Uterus (tissue), 2 donors: ENCODE data around the gene THSD1.

Experiments
- POLR2A ChIP-seq, 2 donors: fragments of 450-650 bp; IDR thresholded peaks; one replicate each; pipeline ENCODE4 v1.6.1; 2016; ENCODE audit warnings: antibody characterized with exemption in 2 of 2, mild to moderate bottlenecking in 1 of 2, moderate library complexity in 1 of 2
- TF ChIP-seq, protein P1 (sequence below), 4 experiments: fragments of 200-600 bp in 2 of 4; fragments of 450-650 bp in 2 of 4; sonication (generic) in 2 of 4; IDR thresholded peaks; one replicate each; pipeline ENCODE4 v1.5.1; 2016 to 2019; ENCODE audit warnings: antibody characterized with exemption in 4 of 4, mild to moderate bottlenecking in 2 of 4, moderate library complexity in 1 of 4

DNA sequence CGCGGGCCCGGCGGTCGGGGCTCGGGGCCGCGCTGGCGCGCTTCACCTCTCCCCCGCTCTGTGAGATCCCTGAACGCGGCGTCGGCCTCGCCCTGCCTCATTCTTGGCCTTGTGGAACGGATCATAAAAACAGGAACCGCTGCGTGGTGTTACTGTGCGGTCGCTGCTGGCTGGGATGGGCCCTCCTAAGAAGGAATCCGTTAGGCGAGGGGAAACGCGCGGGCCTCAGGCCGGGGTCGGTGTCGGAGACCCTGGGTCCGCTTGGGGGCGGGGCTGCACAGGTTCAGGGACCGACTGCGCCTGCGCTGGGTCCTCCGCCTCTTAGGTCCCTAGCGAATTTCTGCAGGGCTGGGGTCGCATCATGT is 49.7 kb upstream of the THSD1 start:
- TF ChIP-seq, protein P1, sequence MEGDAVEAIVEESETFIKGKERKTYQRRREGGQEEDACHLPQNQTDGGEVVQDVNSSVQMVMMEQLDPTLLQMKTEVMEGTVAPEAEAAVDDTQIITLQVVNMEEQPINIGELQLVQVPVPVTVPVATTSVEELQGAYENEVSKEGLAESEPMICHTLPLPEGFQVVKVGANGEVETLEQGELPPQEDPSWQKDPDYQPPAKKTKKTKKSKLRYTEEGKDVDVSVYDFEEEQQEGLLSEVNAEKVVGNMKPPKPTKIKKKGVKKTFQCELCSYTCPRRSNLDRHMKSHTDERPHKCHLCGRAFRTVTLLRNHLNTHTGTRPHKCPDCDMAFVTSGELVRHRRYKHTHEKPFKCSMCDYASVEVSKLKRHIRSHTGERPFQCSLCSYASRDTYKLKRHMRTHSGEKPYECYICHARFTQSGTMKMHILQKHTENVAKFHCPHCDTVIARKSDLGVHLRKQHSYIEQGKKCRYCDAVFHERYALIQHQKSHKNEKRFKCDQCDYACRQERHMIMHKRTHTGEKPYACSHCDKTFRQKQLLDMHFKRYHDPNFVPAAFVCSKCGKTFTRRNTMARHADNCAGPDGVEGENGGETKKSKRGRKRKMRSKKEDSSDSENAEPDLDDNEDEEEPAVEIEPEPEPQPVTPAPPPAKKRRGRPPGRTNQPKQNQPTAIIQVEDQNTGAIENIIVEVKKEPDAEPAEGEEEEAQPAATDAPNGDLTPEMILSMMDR (IDR thresholded peaks at IDR 0.05): no peak
- TF ChIP-seq POLR2A (IDR thresholded peaks at IDR 0.05): no peak
